ENCODE results near the gene DNAL4. TPM values are rescaled to one million over a fixed set of nuclear protein-coding genes. Genes with fewer than 3 reads are reported as not detected.

Gene DNAL4
- total and polyA plus RNA-seq, 2 experiments from 2014 or later: 39.7 to 42.3 TPM

GRCh38 chr22:38748487-38749136, 45.3 kb downstream of the DNAL4 start:
- H3K36me3 ChIP-seq: peaks cover 46% of the 10 kb centered on the region
- H3K4me1 ChIP-seq (ENCODE audit: low read depth): no peaks in the 10 kb centered on the region
- no peak for TF ChIP-seq CTCF (IDR thresholded peaks at IDR 0.05; ENCODE audit: low read depth, low read length)

GRCh38 chr22:38745676-38746460, 48.1 kb downstream of the DNAL4 start:
- Histone ChIP-seq H3K9me3 (ENCODE audit: low read depth) (no peaks in the 10 kb centered on the region), H3K36me3 (peaks cover 45% of the 10 kb centered on the region), H3K4me3 (no peak overlapping the region), H3K27me3 (no peaks in the 10 kb centered on the region), H3K27ac (no peak overlapping the region), H3K4me1 (ENCODE audit: low read depth) (no peaks in the 10 kb centered on the region)
- no peak for DNase-seq (ENCODE audit: low read depth in 1 of 2, low spot score in 1 of 2)
- no peak for TF ChIP-seq CTCF (IDR thresholded peaks at IDR 0.05; ENCODE audit: low read depth, low read length)

More at GRCh38 chr22:38748487-38749136, 45.3 kb downstream of the DNAL4 start:
- H3K4me3 ChIP-seq: no peak overlapping the region
- DNase-seq (ENCODE audit: low read depth in 1 of 2, low spot score in 1 of 2): no peak
- no peaks in the 10 kb centered on the region for H3K9me3 ChIP-seq (ENCODE audit: low read depth)
- H3K27me3 ChIP-seq: no peaks in the 10 kb centered on the region
- H3K27ac ChIP-seq: no peak overlapping the region

GRCh38 chr22:38744981-38745380, 49.0 kb downstream of the DNAL4 start:
- no peak for TF ChIP-seq CTCF (IDR thresholded peaks at IDR 0.05; ENCODE audit: low read depth, low read length)
- Histone ChIP-seq H3K36me3 (peaks cover 47% of the 10 kb centered on the region), H3K9me3 (ENCODE audit: low read depth) (no peaks in the 10 kb centered on the region), H3K4me1 (ENCODE audit: low read depth) (no peaks in the 10 kb centered on the region), H3K27ac (no peak overlapping the region), H3K4me3 (no peak overlapping the region), H3K27me3 (no peaks in the 10 kb centered on the region)
- DNase-seq (ENCODE audit: low read depth in 1 of 2, low spot score in 1 of 2): no peak

DNA sequence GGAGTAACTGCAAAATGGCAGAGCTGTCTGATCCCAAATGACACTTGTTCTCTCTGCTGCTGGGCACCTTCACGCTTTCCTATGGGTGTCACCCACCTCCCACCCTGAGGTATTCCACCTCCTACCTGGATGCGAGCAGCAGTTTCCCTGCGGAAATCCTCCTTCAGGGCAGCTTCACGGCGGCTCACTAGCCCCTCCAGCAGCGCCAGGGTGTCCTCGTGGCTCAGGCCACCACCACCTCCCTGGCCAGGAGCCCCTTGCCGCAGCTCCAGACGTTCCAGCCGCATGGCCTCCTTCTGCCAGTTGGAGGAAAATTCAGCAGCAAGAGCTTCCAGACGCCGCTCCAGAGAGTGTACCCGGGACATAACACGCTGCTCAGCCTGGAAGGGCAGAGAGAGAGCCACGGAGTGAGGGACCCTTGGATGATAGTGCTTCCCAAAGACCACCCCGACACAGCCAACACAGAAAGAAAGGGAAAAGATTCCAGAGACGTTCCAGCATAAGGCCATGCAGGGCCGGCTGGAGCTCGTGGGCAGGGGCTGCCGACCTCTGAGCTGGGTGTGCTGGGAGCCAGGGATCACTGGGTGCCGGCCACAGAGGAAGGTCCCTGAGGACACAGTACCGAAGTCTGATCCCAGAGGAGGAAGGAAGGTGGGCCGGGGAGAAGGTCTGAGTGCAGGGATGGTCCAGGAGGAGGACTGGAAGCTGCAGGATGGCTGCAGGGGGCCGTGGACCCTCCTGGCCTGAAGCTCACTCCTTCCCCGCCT, 51.6 kb downstream of the DNAL4 start:
- no peak for DNase-seq (ENCODE audit: low read depth in 1 of 2, low spot score in 1 of 2)
- peaks cover 57% of the 10 kb centered on the region for H3K36me3 ChIP-seq

More for the DNA sequence above, 51.6 kb downstream of the DNAL4 start:
- Histone ChIP-seq H3K4me1 (ENCODE audit: low read depth) (no peaks in the 10 kb centered on the region), H3K4me3 (no peak overlapping the region), H3K9me3 (ENCODE audit: low read depth) (no peaks in the 10 kb centered on the region), H3K27me3 (no peaks in the 10 kb centered on the region), H3K27ac (no peak overlapping the region)
- no peak for TF ChIP-seq CTCF (IDR thresholded peaks at IDR 0.05; ENCODE audit: low read depth, low read length)
